Adipocyte (in vitro differentiated cells): Measurements from ENCODE around the gene GARNL3.
A peak's percentile ranks its signal among the peaks of the same experiment; 100 is the strongest.

Experiments used
- DNase-seq: peaks from one replicate; pipeline ENCODE4 v3.0.0-alpha.2; 2015; ENCODE audit warnings: low read depth
- H3K27me3 ChIP-seq: replicated peaks from 2 replicates; pipeline ENCODE4 v1.7.0; 2013; ENCODE audit warnings: mild to moderate bottlenecking, low read length, moderate library complexity; ENCODE audit not compliant: control insufficient read depth, insufficient read depth
- H3K36me3 ChIP-seq: 2 replicates; pipeline ENCODE4 v1.7.0; 2013; ENCODE audit warnings: low read length, mild to moderate bottlenecking, moderate library complexity; ENCODE audit not compliant: control insufficient read depth, insufficient read depth, severe bottlenecking
- H3K4me1 ChIP-seq: 2 replicates; pipeline ENCODE4 v1.7.0; 2013; ENCODE audit warnings: mild to moderate bottlenecking, low read length, moderate library complexity; ENCODE audit not compliant: control insufficient read depth, insufficient read depth
- H3K4me3 ChIP-seq: 2 replicates; pipeline ENCODE4 v1.7.0; 2013; ENCODE audit warnings: mild to moderate bottlenecking, low read length, moderate library complexity
- H3K9ac ChIP-seq: 2 replicates; pipeline ENCODE4 v1.7.0; 2013; ENCODE audit warnings: mild to moderate bottlenecking, low read length, moderate library complexity
- H3K9me3 ChIP-seq: 2 replicates; pipeline ENCODE4 v1.7.0; 2013; ENCODE audit warnings: mild to moderate bottlenecking, low read length, moderate library complexity; ENCODE audit not compliant: control insufficient read depth

Gene GARNL3

GRCh38 chr9:127403507-127404192, 139.1 kb downstream of the GARNL3 start:
- H3K36me3 ChIP-seq, result no peaks in the 10 kb centered on the region
- no peak overlapping the region for H3K9ac ChIP-seq

GRCh38 chr9:127404631-127405030, 140.1 kb downstream of the GARNL3 start:
- H3K36me3 ChIP-seq, result no peaks in the 10 kb centered on the region
- no peaks in the 10 kb centered on the region for H3K9me3 ChIP-seq
- DNase-seq, result no peak
- no peak overlapping the region for H3K4me3 ChIP-seq
- no peak overlapping the region for H3K9ac ChIP-seq
- peaks cover 64% of the 10 kb centered on the region for H3K27me3 ChIP-seq
- no peaks in the 10 kb centered on the region for H3K4me1 ChIP-seq

More at GRCh38 chr9:127403507-127404192, 139.1 kb downstream of the GARNL3 start:
- Histone ChIP-seq H3K4me3 (no peak overlapping the region), H3K27me3 (peaks cover 71% of the 10 kb centered on the region), H3K4me1 (no peaks in the 10 kb centered on the region), H3K9me3 (no peaks in the 10 kb centered on the region)
- no peak for DNase-seq

- no peaks in the 10 kb centered on the region for H3K9me3 ChIP-seq
- H3K9ac ChIP-seq, result no peak overlapping the region
- no peaks in the 10 kb centered on the region for H3K36me3 ChIP-seq
- H3K27me3 ChIP-seq, result peaks cover 58% of the 10 kb centered on the region
- H3K4me3 ChIP-seq, result no peak overlapping the region
- no peaks in the 10 kb centered on the region for H3K4me1 ChIP-seq
- DNase-seq, result no peak
Observed at GRCh38 chr9:127405344-127406125, 141.0 kb downstream of the GARNL3 start.

- no peaks in the 10 kb centered on the region for H3K4me1 ChIP-seq
- no peak overlapping the region for H3K4me3 ChIP-seq
- H3K27me3 ChIP-seq, result peaks cover 56% of the 10 kb centered on the region
- no peaks in the 10 kb centered on the region for H3K36me3 ChIP-seq
- H3K9me3 ChIP-seq, result no peaks in the 10 kb centered on the region
- DNase-seq, result no peak
- H3K9ac ChIP-seq, result no peak overlapping the region
Observed at GRCh38 chr9:127406799-127407491, 142.4 kb downstream of the GARNL3 start.

- no peaks in the 10 kb centered on the region for H3K4me1 ChIP-seq
- no peak overlapping the region for H3K4me3 ChIP-seq
Observed at GRCh38 chr9:127407492-127407843, 142.9 kb downstream of the GARNL3 start.

GRCh38 chr9:127411122-127411521, 146.5 kb downstream of the GARNL3 start:
- Histone ChIP-seq H3K27me3 (peaks cover 30% of the 10 kb centered on the region), H3K9me3 (no peaks in the 10 kb centered on the region), H3K4me1 (no peaks in the 10 kb centered on the region), H3K4me3 (no peak overlapping the region), H3K9ac (no peak overlapping the region), H3K36me3 (no peaks in the 10 kb centered on the region)
- no peak for DNase-seq

More at GRCh38 chr9:127407492-127407843, 142.9 kb downstream of the GARNL3 start:
- no peak for DNase-seq
- Histone ChIP-seq H3K9me3 (no peaks in the 10 kb centered on the region), H3K9ac (no peak overlapping the region), H3K36me3 (no peaks in the 10 kb centered on the region), H3K27me3 (peaks cover 51% of the 10 kb centered on the region)

GRCh38 chr9:127415141-127415540, 150.6 kb downstream of the GARNL3 start:
- Histone ChIP-seq H3K36me3 (no peaks in the 10 kb centered on the region), H3K4me3 (no peak overlapping the region), H3K4me1 (no peaks in the 10 kb centered on the region), H3K9me3 (no peaks in the 10 kb centered on the region), H3K9ac (no peak overlapping the region), H3K27me3 (peaks cover 40% of the 10 kb centered on the region)
- DNase-seq, result no peak

- no peaks in the 10 kb centered on the region for H3K36me3 ChIP-seq
- H3K4me1 ChIP-seq, result no peaks in the 10 kb centered on the region
- no peak overlapping the region for H3K9ac ChIP-seq
- no peak overlapping the region for H3K4me3 ChIP-seq
- peaks cover 37% of the 10 kb centered on the region for H3K27me3 ChIP-seq
- H3K9me3 ChIP-seq, result no peaks in the 10 kb centered on the region
- no peak for DNase-seq
Observed at GRCh38 chr9:127415657-127416056, 151.1 kb downstream of the GARNL3 start.

GRCh38 chr9:127417131-127418036, 152.8 kb downstream of the GARNL3 start:
- peak; percentile 44 for DNase-seq
- Histone ChIP-seq H3K4me1 (no peaks in the 10 kb centered on the region), H3K27me3 (peaks cover 31% of the 10 kb centered on the region), H3K9ac (no peak overlapping the region), H3K36me3 (no peaks in the 10 kb centered on the region), H3K9me3 (no peaks in the 10 kb centered on the region), H3K4me3 (no peak overlapping the region)

- Histone ChIP-seq H3K9me3 (no peaks in the 10 kb centered on the region), H3K9ac (no peak overlapping the region), H3K4me3 (no peak overlapping the region), H3K4me1 (peaks cover 6% of the 10 kb centered on the region), H3K27me3 (peaks cover 31% of the 10 kb centered on the region), H3K36me3 (no peaks in the 10 kb centered on the region)
- DNase-seq, result no peak
Observed at GRCh38 chr9:127418037-127418471, 153.5 kb downstream of the GARNL3 start.
